Caco-2 (cell line): ENCODE data around the gene PTH1R. TPM values are rescaled to one million over a fixed set of nuclear protein-coding genes. Genes with fewer than 3 reads are reported as not detected.

Source experiments
- BruUV-seq: library from RNA; stranded (reverse); fragments of 400-500 nt; replicated peaks from 2 replicates; lab custom pipeline; 2021; lab: Mats Ljungman, UMichigan
- CTCF ChIA-PET: fragments of 300-600 bp; sonication (Branson Sonifier 250); formaldehyde crosslinking; loops from one replicate; lab custom pipeline; 2022; ENCODE audit warnings: antibody characterized with exemption; lab: Charles Lee
- POLR2A ChIA-PET: fragments of 300-600 bp; sonication (Branson Sonifier 250); formaldehyde crosslinking; loops from one replicate; lab custom pipeline; 2022; ENCODE audit warnings: antibody characterized with exemption; lab: Charles Lee
- DNase-seq, 2 experiments: peaks; one replicate each; pipeline versions ENCODE4 v3.0.0 to v3.0.0-alpha.2; 2020 to 2022
- H3K27me3 ChIP-seq: replicated peaks from 2 replicates; pipeline ENCODE4 v1.6.0; 2011; ENCODE audit warnings: low read length; ENCODE audit not compliant: control insufficient read depth, insufficient read depth
- H3K36me3 ChIP-seq: 2 replicates; pipeline ENCODE4 v1.5.1; 2011; ENCODE audit warnings: low read length; ENCODE audit not compliant: control insufficient read depth, insufficient read depth
- H3K4me1 ChIP-seq: fragments of 250-450 bp; sonication (Bioruptor Pico); 2 replicates; pipeline ENCODE4 v1.5.1; 2020; ENCODE audit warnings: mild to moderate bottlenecking
- H3K4me3 ChIP-seq: 2 replicates; pipeline ENCODE4 v1.5.1; 2011; ENCODE audit warnings: low read depth, mild to moderate bottlenecking, control low read depth, low read length
- H3K9me3 ChIP-seq: fragments of 250-450 bp; sonication (Bioruptor Pico); 2 replicates; pipeline ENCODE4 v1.5.1; 2020; ENCODE audit warnings: mild to moderate bottlenecking, moderate library complexity
- H3K27ac Mint-ChIP-seq: one replicate; pipeline ENCODE4 v1.8.0; 2022; ENCODE audit warnings: mixed read lengths; ENCODE audit not compliant: unreplicated experiment
- H3K27me3 Mint-ChIP-seq: one replicate; pipeline ENCODE4 v1.8.0; 2022; ENCODE audit warnings: mixed read lengths; ENCODE audit not compliant: insufficient read depth, unreplicated experiment
- H3K36me3 Mint-ChIP-seq: one replicate; pipeline ENCODE4 v1.8.0; 2022; ENCODE audit warnings: mild to moderate bottlenecking, mixed read lengths; ENCODE audit not compliant: insufficient read depth, unreplicated experiment
- H3K4me1 Mint-ChIP-seq: one replicate; pipeline ENCODE4 v1.8.0; 2022; ENCODE audit warnings: low read depth, mixed read lengths; ENCODE audit not compliant: unreplicated experiment
- H3K4me3 Mint-ChIP-seq: one replicate; pipeline ENCODE4 v1.8.0; 2022; ENCODE audit warnings: mild to moderate bottlenecking, moderate library complexity, mixed read lengths; ENCODE audit not compliant: unreplicated experiment
- H3K9me3 Mint-ChIP-seq: one replicate; pipeline ENCODE4 v1.8.0; 2022; ENCODE audit warnings: mixed read lengths; ENCODE audit not compliant: unreplicated experiment
- CTCF ChIP-seq, 2 experiments: fragments of 200-600 bp in 1 of 2; IDR thresholded peaks; 1 replicate in 1 of 2; 2 replicates in 1 of 2; pipeline versions ENCODE4 v1.5.1 to v1.8.0; 2011 to 2022; ENCODE audit warnings: antibody characterized with exemption in 1 of 2, control low read depth in 1 of 2, inconsistent platforms in 1 of 2, low read depth in 1 of 2, low read length in 1 of 2, mild to moderate bottlenecking in 1 of 2, moderate library complexity in 1 of 2; ENCODE audit not compliant: insufficient read depth in 1 of 2, severe bottlenecking in 1 of 2, unreplicated experiment in 1 of 2
- intact Hi-C: fragments of 100-400 bp; cut with micrococcal nuclease; formaldehyde crosslinking; loops from one replicate; pipeline ENCODE4 v1.10.0; 2022; ENCODE audit not compliant: unreplicated experiment
- total RNA-seq: library from RNA; stranded (reverse); gene quantifications from 2 replicates; pipeline ENCODE4 v1.2.3, GENCODE V29; 2022

The PTH1R gene
- total RNA-seq, 1 experiment from 2014 or later = 5.1 TPM

GRCh38 chr3:46926447-46926846 lies 48.9 kb downstream of the PTH1R start:
- no peaks in the 10 kb centered on the region for H3K27me3 ChIP-seq
- no peak overlapping the region for H3K4me3 ChIP-seq
- CTCF ChIA-PET = interaction anchor here (1.1 kb wide), 1 partner anchor 9 kb away, joined by 4 read pairs; no protein-coding TSS in a partner anchor
- peaks cover 12% of the 10 kb centered on the region for H3K36me3 ChIP-seq
- no peak for TF ChIP-seq CTCF (IDR thresholded peaks at IDR 0.05; ENCODE audit: insufficient read depth in 1 of 2, low read depth in 1 of 2, low read length in 1 of 2, severe bottlenecking in 1 of 2, unreplicated experiment in 1 of 2)
- H3K9me3 ChIP-seq = no peaks in the 10 kb centered on the region
- peak overlapping the region; percentile 54 for H3K27ac Mint-ChIP-seq
- no TSS peak for BruUV-seq
- peaks cover 16% of the 10 kb centered on the region; the same call in 1 of the 2 replicates for H3K4me1 ChIP-seq
- H3K4me1 Mint-ChIP-seq = peaks cover 20% of the 10 kb centered on the region
- no peaks in the 10 kb centered on the region for H3K9me3 Mint-ChIP-seq
- intact Hi-C loops = no loop called here
- H3K4me3 Mint-ChIP-seq = no peak overlapping the region
- DNase-seq = peak in 1 of 2 experiments; percentile 19
- H3K36me3 Mint-ChIP-seq = peaks cover 68% of the 10 kb centered on the region
- no peaks in the 10 kb centered on the region for H3K27me3 Mint-ChIP-seq
- POLR2A ChIA-PET = no interaction called here

GRCh38 chr3:46926871-46927717 lies 49.6 kb downstream of the PTH1R start:
- Mint-ChIP-seq H3K9me3 (no peaks in the 10 kb centered on the region), H3K4me1 (peaks cover 27% of the 10 kb centered on the region), H3K36me3 (peaks cover 75% of the 10 kb centered on the region), H3K4me3 (no peak overlapping the region), H3K27me3 (no peaks in the 10 kb centered on the region), H3K27ac (peak overlapping the region; percentile 51)
- H3K36me3 ChIP-seq = peaks cover 11% of the 10 kb centered on the region
- H3K9me3 ChIP-seq = no peaks in the 10 kb centered on the region
- TF ChIP-seq CTCF (IDR thresholded peaks at IDR 0.05; ENCODE audit: insufficient read depth in 1 of 2, low read depth in 1 of 2, low read length in 1 of 2, severe bottlenecking in 1 of 2, unreplicated experiment in 1 of 2) = no peak
- CTCF ChIA-PET = interaction anchor here (1.1 kb wide), 1 partner anchor 8 kb away, joined by 4 read pairs; no protein-coding TSS in a partner anchor
- intact Hi-C loops = no loop called here
- peak in 1 of 2 experiments; percentile 24 for DNase-seq
- H3K4me3 ChIP-seq = no peak overlapping the region
- no TSS peak for BruUV-seq
- peaks cover 23% of the 10 kb centered on the region for H3K4me1 ChIP-seq
- H3K27me3 ChIP-seq = no peaks in the 10 kb centered on the region
- POLR2A ChIA-PET = no interaction called here

GRCh38 chr3:46927718-46928073 lies 50.2 kb downstream of the PTH1R start:
- H3K27me3 ChIP-seq = no peaks in the 10 kb centered on the region
- peak in 1 of 2 experiments; percentile 1 for DNase-seq
- Mint-ChIP-seq H3K4me3 (no peak overlapping the region), H3K9me3 (no peaks in the 10 kb centered on the region), H3K36me3 (peaks cover 76% of the 10 kb centered on the region), H3K4me1 (peaks cover 29% of the 10 kb centered on the region), H3K27me3 (no peaks in the 10 kb centered on the region), H3K27ac (no peak overlapping the region)
- ChIA-PET CTCF (no interaction called here), POLR2A (no interaction called here)
- H3K9me3 ChIP-seq = no peaks in the 10 kb centered on the region
- TF ChIP-seq CTCF (IDR thresholded peaks at IDR 0.05; ENCODE audit: insufficient read depth in 1 of 2, low read depth in 1 of 2, low read length in 1 of 2, severe bottlenecking in 1 of 2, unreplicated experiment in 1 of 2) = no peak
- H3K4me3 ChIP-seq = no peak overlapping the region
- peaks cover 8% of the 10 kb centered on the region for H3K36me3 ChIP-seq
- intact Hi-C loops = no loop called here
- BruUV-seq = no TSS peak
- H3K4me1 ChIP-seq = peaks cover 29% of the 10 kb centered on the region
